ENCODE measurements around the gene CCN6. TPM values are rescaled to one million over a fixed set of nuclear protein-coding genes. Genes with fewer than 3 reads are reported as not detected.

Gene CCN6
- total RNA-seq, 1 donor from 2014 or later, result not detected

- no peaks in the 10 kb centered on the region for H3K27me3 Mint-ChIP-seq
- H3K36me3 Mint-ChIP-seq, result no peaks in the 10 kb centered on the region
- H3K4me1 Mint-ChIP-seq (ENCODE audit: unreplicated experiment), result no peaks in the 10 kb centered on the region
- no peak overlapping the region for H3K27ac Mint-ChIP-seq
- H3K4me3 Mint-ChIP-seq, result no peak overlapping the region
- no peak for TF ChIP-seq CTCF (conservative IDR thresholded peaks at IDR 0.05)
- DNase-seq (ENCODE audit: extremely low spot score, unreplicated experiment), result no peak
- H3K9me3 Mint-ChIP-seq, result no peaks in the 10 kb centered on the region
Measured at GRCh38 chr6:112118034-112118433, 64.1 kb downstream of the CCN6 start.

Other genes starting within 250 kb of the CCN6 start
- 131 and 283 TPM in 2 replicates for gene FYN, start 180.7 kb upstream of the CCN6 start, total RNA-seq (ENCODE audit: low replicate concordance)
- 19.0 and 28.7 TPM in 2 replicates for gene TUBE1, start 33.4 kb downstream of the CCN6 start, total RNA-seq (ENCODE audit: low replicate concordance)
- gene FAM229B, start 33.5 kb downstream of the CCN6 start, total RNA-seq (ENCODE audit: low replicate concordance), result 8.4 and 29.8 TPM in 2 replicates
- gene LAMA4, start 200.5 kb downstream of the CCN6 start, total RNA-seq (ENCODE audit: low replicate concordance), result 3.8 and 44.8 TPM in 2 replicates

Measured in type B pancreatic cell (in vitro differentiated cells).